GM15510 (cell line): ENCODE results near the gene KLHL2.

Experiments used
- POLR2A ChIP-seq: IDR thresholded peaks from 3 replicates; pipeline ENCODE4 v1.6.1; 2011; ENCODE audit warnings: borderline replicate concordance; ENCODE audit not compliant: insufficient read length; ENCODE audit errors: extremely low read depth

The KLHL2 gene

GRCh38 chr4:165324236-165324917 is 117.0 kb downstream of the KLHL2 start:
- no peak for TF ChIP-seq POLR2A

DNA sequence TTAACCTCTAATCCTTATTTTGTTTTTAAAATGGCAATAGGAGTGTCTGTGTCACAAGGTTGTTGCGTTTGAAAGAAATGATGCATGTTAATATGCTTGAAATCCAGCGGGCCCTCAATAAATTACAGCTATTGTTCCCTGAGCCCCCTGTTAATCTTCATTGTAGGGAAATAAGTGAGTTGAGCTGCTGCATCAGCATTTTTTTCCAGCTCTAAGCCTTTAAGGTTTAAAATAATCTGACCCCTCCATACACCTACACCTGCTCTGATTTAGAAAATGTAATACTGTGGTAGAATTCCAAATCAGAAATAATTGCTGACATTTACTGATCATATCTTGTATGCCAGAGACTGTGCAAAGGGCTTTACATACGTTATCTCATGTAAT is 117.5 kb downstream of the KLHL2 start:
- TF ChIP-seq POLR2A, result no peak

DNA sequence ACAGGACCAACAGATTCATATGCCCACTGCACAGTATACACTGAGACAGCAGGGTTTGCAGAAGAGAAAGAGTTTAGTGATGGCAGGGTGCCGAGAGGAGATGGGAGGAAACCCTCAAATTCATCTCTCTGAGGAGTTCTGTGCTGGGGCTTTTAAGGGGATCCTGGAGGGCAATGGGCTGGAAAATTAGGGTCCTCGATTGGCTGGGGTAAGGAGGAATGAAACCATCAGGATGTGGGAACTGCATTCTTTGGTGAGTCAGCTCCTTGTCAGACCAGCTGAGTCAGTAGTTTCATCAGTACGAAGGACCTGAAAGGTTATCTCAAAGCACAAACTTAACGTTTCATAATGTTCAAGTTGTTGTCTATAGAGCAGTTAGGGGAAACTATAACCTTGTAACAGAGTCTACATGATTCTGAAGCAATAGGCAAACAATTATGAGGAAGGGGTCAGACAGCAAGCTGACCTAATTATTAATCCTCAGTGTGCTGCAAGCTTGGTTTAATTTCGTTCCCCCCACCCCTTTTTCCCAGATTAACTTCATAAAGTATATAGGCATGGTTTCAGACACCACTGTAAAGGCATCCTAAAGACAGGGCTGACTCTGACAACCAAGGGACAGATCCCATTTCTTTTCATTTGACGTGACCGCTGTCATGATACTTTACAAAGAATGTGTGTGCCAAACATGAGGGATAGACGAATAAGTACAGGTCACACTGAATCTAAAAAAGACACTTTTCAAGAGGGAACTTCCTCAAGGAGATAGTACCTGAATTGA is 118.6 kb downstream of the KLHL2 start:
- no peak for TF ChIP-seq POLR2A

DNA sequence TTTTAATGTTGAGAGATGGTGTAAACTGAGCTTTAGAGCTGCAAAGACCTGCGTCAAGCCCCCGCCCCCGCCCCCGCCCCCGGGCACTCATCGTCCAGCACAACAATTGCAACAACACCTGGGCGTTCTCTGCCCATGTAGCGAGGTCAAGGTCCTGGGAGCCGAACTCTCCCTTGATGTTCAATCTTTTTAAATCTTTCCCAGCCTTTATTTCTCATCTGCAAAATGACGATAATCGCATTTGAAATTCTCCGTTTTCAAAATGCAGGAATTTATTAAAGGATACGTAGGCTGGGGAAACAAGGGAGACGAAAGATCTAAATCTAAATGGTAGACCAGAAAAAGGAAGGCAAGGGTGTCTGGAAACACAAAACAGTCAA is 119.5 kb downstream of the KLHL2 start:
- no peak for TF ChIP-seq POLR2A

DNA sequence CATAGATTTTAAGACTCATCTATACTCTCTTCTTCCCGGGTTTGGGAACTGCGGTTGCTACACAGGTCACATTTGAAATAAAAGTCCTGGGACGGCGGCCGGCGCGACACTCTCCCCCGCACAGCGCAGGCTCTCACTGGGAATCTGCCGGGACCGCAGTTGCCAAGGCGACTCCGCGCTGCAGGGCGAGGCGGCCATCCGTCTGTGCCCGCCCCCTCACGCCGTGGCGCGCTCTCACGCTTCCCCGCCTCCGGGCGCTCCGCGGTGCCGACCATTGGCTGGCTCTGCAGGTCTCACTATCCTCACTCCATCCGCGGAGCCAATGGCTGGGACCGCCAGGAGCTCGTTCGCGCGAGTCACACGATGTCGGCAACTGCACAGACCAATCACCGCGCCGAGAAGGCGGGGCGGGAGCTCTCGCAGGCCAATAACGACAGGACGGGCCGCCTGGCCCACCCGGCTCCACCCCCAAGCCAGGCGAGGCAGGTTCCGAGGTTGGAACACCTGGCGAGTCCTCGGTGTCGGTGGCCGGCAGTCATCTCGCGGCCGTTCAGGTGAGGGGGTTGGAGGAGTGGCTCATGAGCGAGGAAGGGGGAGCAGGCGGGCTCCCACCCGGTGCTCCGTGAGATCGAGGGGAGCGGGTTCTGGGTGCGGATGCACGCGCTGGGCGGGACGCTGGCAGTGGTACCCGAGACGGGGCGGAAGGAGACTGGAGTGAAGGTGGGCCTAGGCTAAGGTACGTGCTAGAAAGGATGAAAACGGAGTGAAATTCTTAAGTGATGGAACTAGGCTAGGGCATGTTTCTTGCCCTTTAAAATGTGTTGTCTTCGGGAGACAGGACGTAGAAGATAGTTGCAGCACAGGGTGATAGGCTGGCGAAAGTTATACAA is 120.1 kb downstream of the KLHL2 start, which contains the start of gene MSMO1:
TSS of gene MSMO1 (plus strand) at position 459 of the 890 bp plus-strand sequence. CDS start 5,702 bp downstream, outside the sequence.
- TF ChIP-seq POLR2A, result peak; percentile 81

DNA sequence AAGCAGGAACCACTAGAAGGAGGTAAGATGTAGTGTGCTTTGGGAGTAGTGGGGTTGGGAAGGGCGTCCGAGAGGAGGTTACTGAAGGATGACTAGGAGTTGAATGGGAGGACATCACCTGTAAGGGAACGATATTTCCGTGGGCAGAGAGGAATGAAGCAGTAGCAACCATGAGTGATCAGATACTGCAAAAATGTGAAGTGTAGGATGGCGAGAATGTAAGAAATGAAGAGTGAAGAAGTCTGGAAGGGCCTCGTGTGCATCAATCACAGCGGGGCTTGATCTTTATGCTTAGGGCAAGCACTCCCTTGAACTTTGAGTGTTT is 120.7 kb downstream of the KLHL2 start:
- TF ChIP-seq POLR2A, result no peak

DNA sequence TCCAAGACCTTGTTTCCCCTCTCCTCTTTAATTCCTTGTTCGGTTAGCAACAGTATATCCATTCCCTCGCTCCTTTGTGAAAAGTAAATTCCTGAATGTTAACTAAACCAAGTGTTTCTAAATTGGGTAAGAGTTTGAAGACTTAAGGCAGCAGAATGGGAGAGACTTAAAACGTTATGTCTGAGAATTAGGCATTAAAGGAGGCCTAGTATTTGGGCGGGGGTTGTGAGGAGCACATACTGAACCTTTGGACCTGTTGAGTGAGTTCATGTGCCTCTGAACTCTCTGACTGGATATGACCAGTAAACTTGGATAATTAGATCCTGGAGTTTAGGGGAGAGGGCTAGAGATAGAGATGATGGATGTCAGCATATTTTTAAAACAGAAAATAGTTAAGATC is 121.3 kb downstream of the KLHL2 start:
- TF ChIP-seq POLR2A, result no peak

DNA sequence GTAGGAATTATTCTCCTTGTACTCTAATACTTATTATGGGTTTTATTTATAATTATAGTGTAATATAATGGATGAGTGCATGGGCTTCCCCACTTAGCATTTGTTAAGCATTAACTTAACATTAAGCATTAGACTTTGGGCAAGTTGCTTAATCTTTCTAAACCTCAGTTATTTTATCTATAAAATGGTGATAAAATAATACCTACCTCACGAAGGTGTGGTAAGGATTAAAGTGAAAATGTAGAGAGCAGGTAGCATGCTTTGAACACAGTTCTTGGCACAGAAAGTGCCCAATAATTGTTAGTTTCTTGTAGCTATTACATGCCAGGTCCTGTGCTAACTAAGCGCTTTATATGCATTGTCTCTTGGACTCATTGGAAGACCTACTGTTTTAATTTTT is 122.7 kb downstream of the KLHL2 start:
- no peak for TF ChIP-seq POLR2A

- no peak for TF ChIP-seq POLR2A
Observed at GRCh38 chr4:165330666-165331065, 123.3 kb downstream of the KLHL2 start.

DNA sequence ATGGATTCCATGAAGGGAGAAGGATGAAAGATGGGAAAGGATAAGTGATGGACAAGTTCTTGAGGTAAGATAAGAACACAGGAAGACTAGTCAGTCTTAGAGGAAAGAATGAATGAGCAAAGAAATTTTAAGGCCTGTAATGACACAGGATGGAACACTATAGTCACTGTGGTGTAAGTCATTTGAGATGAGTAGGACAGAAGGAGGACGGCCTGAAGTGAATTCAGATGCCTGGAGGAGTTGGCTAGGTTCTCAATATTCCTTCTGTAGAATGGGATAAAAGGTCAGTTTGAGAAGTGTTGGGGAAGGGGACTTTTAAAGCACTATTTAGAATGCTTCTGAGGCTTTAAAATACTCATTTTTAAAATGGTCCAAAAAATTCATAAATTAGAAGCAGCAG is 124.0 kb downstream of the KLHL2 start:
- TF ChIP-seq POLR2A, result no peak

- no peak for TF ChIP-seq POLR2A
Observed at GRCh38 chr4:165331823-165332222, 124.5 kb downstream of the KLHL2 start.

DNA sequence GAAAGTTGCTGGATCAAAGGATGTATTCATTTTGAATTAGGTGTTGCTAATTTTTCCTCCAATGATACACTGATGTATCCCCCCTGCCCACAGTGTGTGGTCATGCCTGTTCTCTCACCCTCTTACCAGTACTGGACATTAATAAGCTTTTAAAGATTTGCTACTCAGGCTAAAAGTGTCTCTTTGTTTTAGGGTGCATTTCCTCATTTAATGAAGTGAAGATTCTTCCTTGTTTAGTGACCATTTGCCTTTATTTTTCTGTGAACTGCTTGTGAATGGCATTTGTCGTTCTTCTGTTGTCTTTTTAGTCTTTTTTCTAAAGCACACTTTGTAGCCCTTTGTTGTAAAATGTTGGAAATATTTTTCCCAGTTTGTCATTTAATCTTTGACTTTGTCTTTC is 125.1 kb downstream of the KLHL2 start:
- TF ChIP-seq POLR2A, result no peak

- no peak for TF ChIP-seq POLR2A
Observed at GRCh38 chr4:165335163-165335703, 127.9 kb downstream of the KLHL2 start.

GRCh38 chr4:165336743-165337142 is 129.4 kb downstream of the KLHL2 start:
- no peak for TF ChIP-seq POLR2A
